SKM-1 treated with dmso at 0.1 percent for 144 hours (cell line): ENCODE data around the gene FGF3.

ENCODE experiments used
- DNase-seq: peaks from one replicate; lab custom pipeline; 2025; ENCODE audit not compliant: unreplicated experiment; lab: John Stamatoyannopoulos, UW

The FGF3 gene

DNA sequence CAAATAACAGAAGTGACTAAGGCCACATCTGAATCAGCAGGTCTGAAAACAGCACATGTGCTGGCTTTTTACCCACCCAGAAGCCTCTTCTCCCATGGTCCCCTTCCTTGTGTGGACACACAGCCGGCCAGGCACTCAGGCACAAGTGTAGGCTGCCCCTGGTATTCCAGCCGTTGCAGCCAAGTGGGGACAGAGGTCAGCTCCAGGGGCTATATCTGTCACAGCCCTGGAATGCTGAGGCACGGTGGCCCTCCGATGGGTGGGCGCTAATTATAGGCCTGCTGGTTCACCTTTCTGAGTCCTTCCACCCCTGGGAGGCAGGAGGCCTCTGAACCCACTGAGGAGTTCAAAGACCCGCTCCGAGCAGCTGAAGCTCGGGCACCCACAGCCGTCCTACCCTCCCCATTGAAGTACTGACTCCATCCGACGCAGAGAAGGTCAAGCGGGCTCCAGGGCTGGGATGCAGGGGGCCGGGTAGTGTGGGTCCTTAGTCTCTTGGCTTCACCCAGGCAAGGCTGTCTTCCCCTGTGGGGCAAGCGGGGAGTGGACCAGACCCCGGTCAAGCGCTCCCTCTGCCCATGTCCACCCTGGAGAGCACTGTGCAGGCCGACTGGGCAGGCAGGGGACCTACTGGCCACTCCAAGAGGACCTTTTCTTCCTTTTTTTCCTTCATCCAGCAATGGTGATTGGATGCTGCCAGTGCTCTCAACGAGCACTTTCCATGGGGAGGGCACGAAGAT lies 14.3 kb downstream of the FGF3 start:
- no peak for DNase-seq

DNA sequence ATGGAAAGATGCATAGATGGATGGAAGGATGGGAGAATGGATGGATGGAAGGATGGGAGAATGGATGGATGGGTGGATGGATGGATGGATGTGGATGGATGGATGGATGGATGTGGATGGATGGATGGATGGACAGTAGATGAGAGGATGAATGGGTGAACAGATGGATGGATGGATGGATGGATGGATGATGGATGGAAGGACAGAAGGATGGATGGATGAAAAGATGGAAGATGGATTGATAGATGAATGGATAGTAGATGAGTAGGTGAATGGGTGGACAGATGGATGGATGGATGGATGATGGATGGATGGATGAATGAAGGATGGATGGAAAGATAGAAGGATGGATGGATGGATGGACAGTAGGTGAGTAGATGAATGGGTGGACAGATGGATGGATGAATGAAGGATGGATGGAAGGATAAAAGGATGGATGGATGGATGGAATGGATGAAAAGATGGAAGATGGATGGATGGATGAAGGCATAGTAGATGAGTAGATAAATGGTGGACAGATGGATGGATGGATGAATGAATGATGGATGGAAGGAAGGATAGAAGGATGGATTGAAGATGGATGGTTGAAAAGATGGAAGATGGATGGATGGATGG lies 15.5 kb downstream of the FGF3 start:
- DNase-seq = no peak

DNA sequence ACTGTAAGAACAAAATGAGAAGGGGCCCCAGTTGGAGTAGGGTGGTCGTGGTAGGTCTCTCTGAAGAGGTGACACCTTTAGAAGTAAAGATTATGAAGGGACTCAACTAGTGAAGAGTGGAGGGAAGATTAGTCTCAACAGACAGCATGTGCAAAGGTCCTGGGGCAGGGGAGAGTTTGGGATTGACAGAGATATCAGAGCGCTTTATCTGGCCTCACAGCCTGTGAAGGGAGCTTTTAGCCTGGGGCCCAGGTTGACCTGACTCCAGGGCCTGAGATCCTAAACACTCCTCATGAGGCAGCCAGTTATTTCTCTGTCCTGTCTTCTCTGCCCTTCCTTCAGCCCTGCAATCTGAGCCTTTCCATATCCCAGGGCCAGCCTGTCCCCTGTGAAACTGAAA lies 16.2 kb downstream of the FGF3 start:
- no peak for DNase-seq

DNA sequence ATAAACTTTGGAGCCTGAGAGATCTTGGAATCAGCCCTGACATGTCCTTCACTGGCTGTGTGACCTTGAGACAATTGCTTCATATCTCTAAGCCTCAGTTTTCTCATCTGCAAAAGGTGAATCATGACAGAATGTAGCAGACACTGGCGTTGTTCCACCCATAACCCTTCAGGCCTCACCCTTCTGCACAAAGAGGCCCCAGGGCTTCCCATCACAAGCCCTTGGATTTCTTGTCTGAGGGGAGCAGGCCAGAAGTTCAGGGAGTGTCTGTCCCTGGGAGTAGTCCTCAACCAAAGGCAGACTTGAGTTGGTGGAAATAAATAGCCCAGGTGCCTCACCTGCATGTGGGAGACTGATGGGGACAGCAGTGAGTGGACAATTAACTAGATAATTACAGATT lies 16.6 kb downstream of the FGF3 start:
- DNase-seq = no peak

DNA sequence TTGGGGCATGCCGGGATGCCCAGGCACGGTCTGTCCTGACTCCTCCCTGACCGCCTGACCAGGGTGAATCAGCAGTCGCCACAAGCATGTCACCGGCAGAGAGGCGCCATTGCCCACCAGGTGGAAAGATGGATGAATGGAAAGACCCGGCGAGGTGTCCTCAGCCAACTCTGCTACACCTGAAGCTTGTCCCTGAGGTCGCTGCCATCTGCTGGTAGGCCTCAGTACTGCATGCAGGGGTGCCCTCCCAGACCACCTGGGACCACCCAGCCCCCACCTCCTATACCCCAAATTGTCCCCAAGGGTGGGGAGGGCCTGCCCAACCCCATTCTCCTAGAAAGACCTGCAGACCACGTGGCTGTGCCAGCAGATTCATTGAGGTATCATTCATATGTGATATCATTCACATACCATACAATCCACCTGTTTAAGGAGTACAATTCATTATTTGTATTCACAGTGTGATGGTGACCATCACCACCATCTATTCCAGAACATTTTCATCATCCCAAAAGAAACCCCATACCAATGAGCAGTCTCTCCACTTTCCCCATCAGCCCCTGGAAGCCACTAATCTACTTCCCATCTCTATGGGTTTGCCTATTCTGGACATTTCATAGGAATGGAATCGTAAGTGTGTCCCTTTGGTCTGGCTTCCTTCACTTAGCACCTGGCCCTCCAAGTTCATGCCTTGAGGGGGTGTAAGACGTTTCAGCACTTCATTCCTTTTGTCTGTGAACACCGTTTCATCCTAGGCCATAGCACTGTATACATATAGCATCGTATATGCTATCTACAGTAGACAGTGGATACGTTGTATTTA lies 17.5 kb downstream of the FGF3 start:
- DNase-seq = no peak

DNA sequence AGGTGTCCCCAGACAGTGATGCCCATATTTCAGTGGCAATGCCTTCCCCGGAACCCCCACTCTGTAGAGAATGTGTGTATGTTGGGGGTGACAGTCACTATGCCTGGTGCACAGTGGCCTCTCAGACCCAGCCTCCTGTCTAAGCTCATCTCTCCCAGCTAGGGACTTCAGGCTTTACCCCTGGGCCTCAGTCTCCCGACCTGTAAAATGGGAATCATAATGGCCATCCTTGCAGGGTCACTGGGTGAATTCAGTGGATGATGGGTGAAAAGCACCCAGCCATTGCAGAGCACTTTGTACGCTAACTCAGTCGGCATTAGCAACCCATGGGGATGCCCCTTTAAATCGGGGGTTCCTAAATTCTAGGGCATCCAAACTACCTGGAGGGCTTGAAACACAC lies 18.9 kb downstream of the FGF3 start:
- no peak for DNase-seq

DNA sequence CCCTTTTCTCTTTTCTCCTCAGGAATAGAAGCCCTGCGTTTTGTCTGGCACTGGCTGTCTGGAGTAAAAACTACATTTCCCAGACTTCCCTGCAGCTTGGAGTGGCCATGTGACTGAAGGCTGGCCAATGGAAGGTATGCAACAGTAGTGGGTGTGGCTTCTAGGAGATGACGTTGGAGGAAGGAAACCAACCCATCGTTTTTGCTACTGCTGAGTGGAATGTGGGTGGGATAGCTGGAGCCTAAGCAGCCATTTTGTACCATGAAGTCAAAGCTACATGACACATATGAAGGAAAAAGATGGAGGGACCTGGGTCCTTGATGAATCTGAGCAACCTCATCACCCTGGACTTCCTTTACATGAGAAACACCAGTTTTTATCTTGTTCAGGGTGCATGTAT lies 19.6 kb downstream of the FGF3 start:
- no peak for DNase-seq

DNA sequence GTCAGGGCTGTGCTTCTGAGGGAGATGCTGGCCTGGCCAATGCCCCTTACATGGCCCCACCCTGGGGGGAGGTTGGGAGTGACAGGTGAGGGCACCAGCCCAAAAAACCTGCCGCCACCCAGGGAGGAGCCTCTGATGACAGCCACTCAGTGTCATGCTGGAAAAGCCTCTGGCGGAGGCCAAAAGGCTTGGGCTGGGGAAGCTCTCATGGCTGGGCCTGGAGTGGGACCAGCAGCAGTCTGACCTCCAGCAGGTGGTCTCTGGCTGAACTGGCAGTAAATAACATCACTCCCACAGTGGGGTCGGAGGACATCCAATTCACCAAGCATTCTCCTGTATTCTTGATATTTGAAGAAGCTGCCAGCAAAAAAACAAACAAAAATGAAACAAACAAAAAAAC lies 20.1 kb downstream of the FGF3 start:
- no peak for DNase-seq

DNA sequence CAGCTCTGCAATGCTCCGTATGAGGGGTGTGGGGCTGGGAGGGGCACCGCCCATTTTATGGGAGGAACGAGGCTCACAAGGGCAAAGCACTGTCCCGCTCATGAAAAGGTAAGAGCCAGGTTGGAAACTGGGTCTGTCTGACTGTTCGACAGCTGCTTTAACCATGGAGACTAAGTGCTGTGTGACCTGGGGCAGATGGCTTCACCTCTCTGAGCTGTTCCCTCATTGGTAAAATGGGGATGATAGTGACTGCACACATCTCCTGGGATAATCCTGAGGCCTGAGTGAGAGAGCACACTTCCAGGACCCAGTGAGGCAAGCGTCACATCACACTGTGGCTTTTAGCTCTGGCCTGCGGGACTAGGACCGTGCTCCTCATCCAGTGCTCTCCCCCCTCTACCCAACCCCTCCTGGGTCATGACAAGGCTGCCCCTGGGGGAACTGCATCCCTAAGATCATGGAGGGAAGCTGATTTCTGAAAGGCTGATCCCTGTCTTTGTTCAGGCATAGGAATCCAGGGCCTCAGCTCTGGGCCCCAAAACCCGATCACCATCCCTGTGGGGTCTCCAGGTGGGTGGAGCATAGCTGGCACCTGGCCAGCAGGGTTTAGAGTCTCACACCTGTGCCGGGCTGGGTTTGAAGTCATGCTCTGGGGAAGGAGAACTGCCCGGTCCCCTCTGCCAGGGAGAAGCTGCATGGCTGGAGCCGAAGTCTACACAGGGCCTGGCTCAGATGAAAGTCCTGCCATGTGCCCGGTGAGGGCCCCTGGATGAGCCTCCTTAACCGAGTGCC lies 21.3 kb downstream of the FGF3 start:
- DNase-seq = no peak

DNA sequence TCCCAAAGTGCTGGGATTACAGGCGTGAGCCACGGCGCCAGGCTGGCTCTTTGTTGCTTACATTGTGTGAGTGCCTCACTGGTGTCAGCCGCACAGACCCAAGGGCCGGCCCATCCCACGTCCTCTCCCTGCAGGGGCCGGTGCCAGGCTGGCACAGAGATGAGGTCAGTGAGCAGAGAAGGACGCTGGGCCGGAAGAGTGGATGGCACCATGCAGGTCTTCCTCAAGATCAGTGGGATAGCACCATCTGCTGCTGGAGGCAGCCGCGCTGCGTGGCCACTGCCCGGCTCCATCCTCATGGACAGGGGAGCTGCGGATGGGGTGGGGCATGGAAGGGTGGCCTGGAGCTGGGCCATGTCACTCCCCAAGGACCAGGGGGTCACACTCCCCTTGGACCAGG lies 22.1 kb downstream of the FGF3 start:
- no peak for DNase-seq

DNA sequence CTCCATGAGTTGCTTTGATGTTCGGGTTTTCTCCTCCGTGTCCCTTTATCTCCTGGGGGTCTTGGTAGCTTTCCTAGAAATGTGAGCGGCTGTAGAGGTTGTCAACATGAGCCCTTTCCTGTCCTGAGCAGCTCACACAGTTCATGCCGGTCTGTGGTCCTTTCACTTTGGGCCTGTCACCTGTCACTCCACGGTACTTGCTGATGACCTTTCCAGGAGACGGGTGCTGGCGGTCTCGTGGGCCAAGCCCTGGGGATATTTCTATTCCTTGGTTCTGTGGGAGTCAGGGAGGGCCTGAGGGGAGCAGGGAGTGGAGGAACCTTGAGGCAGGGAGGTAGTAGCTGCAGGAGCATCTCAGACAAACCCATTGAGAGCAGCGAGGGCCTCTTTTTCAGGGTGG lies 23.2 kb downstream of the FGF3 start:
- no peak for DNase-seq

DNA sequence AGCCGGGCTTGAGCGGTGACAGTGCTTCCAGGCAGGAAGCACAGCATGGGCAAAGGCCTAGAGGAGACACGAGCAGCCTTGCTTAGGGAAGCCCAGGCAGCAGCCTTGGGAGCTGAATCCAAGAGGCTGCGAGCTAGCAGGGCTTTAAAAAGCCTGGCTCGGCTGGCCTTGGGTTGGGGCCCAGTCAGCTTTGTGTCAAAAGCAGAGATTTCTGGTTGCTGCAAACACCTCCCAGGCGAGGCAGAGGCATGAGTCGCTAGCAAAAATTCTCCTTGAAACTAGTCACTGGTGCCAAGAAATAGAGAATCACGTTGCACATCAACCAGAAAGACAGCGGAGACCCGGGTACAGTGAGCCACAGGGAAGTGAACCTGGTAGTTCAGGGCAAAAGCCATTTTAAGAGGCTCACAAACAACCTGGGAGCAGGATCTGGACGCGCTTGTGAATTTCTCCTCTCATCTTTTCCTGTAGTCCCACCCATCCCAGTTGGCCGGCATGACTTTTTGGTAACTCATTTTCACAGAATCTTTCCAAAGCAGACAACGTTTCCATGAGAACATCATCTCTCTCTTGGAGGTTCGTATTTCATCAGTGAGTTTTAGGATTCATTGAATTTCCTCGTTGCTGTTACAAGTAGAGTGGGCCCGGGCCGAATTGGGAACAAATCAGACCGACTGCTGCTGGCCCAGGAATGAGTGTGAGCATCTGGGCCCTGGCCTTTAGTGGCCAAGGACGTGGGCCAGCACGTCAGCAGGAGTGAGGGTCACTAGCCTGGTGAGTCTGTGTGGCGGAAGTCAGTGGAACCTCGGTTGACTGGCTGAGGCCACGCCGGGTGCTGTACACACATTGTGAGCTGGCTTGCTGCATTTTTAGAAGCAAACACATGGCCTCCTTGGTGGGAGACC lies 27.7 kb downstream of the FGF3 start:
- DNase-seq = no peak

DNA sequence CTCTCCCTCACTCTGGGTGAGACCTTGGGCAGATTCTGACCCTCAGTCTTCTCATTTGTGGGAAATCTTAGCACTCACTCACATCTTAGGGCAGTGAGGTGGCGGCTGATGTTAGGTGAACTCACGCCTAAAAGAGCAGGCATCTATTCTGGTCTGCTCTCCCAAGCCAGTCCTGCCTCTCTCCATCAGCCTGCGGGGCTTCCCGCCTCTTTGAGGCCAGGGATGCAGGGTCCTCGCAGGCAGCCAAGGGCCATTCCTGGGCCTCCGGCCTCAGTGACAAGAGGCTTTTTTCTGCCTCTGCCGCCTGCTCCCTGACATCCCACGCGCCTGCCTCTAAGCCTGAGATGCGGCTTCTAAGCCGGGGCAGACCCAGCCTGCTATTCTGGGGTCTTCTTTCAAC lies 30.3 kb downstream of the FGF3 start:
- DNase-seq = no peak

DNA sequence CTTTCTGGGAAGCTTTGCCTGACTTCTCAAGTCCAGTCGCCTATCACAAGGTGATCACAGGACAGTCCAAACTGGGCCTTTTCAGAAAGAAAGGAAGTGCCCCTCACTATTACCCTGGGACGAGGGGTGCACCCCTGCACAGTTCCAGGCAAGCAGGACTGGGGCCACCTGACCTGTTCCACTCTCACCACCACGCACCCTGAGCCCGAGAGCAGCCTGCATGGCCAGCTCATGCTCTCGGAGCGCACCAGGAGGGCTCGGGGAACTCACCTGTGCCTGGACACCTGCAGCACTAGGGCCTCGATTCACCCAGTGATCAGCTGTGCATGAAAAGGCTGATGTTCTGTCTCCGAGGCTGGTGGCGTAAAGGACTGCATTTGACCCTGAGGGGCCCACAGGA lies 31.3 kb downstream of the FGF3 start:
- DNase-seq = no peak

DNA sequence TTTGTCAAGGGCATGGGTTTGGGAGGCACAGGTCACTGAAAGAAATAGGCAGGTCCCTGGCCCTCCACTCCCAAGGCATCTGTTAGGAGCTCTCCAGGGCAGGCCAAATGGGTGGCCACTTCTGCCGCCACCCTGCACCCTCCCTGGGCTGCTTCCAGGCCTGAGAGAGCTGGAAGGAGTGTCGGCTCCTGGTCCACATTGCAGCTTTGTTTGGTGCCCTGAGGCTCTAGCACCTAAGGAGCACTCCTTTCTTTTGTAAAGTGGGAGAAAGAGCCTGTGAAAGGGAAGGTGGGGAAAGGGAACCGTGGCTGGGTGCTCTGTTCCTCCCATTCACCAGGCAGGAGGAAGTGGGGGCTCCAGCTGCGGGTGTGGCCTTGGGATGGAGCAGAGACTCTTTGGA lies 31.8 kb downstream of the FGF3 start:
- no peak for DNase-seq

DNA sequence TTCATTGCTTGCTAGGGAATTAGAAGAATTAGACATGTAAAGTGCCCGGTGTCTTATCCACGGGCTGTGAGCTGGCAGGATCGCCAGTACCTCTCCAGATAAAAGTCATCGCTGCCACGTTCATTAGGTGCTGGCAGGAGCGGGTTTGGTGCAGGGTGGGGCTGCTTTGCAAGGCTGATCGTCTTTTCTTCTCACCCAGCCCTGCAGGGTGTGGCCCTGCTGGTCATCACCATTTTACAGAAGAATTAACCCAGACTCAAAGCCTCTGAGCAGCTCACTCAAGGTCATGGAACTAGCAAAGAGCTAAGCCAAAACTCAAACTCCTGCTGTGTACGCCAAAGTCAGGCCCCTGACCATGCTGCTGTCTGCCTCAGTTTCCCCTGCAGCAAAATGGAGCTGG lies 38.0 kb downstream of the FGF3 start:
- DNase-seq = no peak

DNA sequence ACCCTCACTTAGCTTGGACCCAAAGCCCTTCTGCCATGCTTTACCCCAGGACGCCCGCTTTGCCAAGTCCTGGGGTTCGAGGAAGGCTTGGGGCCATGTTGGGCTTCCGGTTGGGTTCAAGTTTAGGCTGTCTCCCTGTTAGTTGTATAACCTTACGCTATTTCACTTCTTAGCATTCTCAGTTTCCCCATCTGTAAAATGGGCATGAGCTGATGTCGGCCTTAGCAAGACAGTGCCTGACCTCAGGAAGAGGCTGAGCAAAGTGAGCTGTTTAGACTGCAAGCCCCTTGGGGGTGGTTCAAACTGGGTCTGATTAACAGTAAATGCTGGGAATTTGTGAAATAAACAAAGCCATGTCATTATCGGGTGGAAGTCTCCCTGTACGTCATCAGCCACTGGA lies 40.8 kb downstream of the FGF3 start:
- no peak for DNase-seq

DNA sequence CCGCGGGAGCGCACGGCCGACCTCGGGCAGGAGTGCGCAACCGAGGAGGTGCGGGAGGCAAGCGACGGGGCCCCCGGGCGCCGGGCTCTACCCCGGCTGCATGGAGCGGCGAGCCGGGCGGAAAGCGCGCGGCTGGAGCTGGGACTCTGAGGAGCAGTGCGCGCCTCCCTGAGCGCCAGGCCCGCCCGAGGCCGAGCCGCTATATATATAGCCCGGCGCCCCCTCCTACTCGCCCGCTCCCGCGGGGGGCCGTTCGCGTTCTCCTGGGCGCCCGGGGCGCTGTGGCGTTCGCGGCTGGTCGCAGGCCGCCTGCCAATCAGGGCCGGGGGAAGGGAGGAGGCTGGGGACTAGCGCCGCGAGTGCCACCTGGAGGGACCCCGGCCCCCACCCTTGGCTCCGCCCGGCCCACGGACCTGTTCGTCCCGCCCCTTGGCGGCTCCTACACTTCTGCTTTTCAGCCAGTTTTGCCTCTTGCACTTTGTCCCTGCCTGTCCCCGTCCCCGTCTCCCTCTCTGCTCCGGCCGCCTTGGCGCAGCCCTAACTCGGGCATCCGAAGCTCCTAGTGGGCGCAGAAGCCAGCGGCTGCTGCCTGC lies 44.0 kb downstream of the FGF3 start, which contains the start of gene FGF4:
Gene FGF4, minus strand, starts transcription at position 179 of the 593 bp plus-strand sequence. CDS start 257 bp downstream, outside the sequence.
- no peak for DNase-seq

DNA sequence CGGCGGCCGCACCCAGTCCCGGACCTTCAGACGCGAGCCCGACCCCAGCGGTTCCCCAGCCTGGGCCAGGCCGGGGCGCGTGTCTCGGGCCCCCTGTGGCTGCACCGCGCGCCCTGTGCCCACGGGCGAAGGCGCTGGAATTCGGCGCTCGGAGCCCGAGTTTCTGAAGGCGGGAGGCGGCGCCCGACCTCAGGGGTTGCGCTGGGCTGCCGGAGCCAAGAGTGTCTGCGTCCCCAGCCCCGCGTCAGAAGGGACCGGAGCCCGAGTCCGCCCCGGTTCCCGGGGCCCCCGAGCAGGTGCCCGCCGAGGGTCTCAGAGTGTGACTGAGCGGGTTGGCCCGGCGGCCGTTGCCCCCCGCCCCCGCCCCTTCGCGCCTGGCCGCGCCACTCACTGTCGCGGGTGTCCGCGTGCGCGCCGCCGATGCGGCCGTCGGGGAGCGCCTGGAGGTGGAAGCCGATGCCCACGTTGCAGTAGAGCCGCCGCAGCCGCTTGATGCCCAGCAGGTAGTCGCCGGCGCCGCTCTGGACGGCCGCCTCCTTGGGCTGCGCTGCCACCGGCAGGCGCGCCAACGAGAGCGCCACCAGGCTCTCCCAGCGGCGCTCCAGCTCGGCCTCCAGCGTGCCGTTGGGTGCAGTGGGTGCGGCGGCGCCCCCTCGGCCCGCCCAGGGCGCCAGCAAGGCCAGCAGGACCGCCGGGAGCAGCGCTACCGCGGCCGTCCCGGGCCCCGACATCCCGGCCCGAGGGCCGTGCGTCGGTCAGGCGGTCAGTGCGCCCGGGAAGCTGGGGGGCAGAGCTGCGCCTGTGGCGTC lies 44.7 kb downstream of the FGF3 start:
- no peak for DNase-seq
